HG03378 (cell line): Measurements from ENCODE around the gene CCNF.

ENCODE experiments used
- ATAC-seq: cut with Tn5 transposase; IDR thresholded peaks from one replicate; pipeline ENCODE4 v1.9.1; 2021; ENCODE audit warnings: mild to moderate bottlenecking, moderate library complexity; ENCODE audit not compliant: unreplicated experiment

Gene CCNF

GRCh38 chr16:2456551-2457153 lies 27.4 kb downstream of the CCNF start:
- ATAC-seq = no peak

DNA sequence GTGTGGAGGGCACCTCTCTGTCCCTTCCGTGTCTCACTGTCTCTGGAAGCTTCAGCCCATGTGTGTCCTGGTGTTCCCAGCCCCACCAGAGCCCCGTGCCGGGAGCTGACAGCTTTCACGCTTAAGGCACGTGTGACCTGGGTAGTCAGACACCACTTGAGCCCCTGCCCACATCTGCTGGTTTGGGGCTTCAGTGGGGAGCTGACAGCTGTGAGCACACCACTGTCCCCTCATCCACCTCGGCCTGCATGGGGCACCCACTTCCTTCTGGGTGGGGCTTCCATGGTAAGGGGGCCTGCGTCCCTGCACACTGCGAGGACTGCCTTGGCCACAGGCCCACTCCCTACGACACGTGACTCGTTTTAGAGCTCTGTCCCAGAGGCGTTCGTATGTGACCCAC lies 28.0 kb downstream of the CCNF start:
- ATAC-seq = no peak

GRCh38 chr16:2457946-2458345 lies 28.7 kb downstream of the CCNF start:
- no peak for ATAC-seq

GRCh38 chr16:2458887-2459646 lies 29.8 kb downstream of the CCNF start:
- ATAC-seq = no peak

- peak; percentile 69 for ATAC-seq
Observed at GRCh38 chr16:2459647-2460390, 30.6 kb downstream of the CCNF start, which contains the start of gene TEDC2. Gene TEDC2, plus strand, starts transcription at chr16:2460109. Its CDS starts 36 bp downstream, at chr16:2460145.

GRCh38 chr16:2460391-2460713 lies 31.1 kb downstream of the CCNF start:
- no peak for ATAC-seq

- no peak for ATAC-seq
Observed at GRCh38 chr16:2460916-2461315, 31.7 kb downstream of the CCNF start.

DNA sequence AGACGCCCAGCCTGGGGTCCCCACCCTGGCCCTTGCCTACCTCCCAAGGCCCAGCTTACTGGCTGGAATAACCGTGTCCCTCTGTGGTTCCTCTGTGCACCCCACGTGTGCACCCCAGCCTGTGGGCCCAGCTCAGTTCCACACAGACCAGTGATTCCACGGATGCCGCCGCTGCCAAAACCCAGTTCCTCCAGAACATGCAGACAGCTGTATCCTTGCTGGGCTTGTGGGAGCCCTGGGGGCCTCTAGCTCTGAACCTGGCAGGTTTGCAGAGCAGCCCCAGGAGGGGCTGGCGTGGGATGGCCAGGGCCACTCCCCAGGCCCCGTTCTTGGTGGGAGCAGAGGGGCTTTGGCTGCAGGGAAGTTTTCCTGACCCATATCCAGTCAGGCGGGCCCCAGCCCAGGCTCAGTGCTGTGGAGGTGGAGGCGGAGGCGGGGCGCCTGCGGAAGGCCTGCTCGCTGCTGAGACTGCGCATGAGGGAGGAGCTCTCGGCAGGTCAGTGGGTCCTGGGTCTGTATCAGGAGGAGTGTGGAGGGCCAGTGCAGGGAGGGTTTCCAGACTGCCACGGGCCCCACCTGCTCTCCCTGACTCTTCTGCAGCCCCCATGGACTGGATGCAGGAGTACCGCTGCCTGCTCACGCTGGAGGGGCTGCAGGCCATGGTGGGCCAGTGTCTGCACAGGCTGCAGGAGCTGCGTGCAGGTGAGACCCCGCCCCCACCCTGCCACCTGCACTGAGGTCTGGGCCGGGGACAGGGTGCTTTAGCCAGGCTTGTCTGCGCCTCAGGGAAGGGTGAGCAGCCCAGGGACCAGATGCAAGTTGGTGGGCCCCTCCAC lies 33.0 kb downstream of the CCNF start:
- no peak for ATAC-seq

DNA sequence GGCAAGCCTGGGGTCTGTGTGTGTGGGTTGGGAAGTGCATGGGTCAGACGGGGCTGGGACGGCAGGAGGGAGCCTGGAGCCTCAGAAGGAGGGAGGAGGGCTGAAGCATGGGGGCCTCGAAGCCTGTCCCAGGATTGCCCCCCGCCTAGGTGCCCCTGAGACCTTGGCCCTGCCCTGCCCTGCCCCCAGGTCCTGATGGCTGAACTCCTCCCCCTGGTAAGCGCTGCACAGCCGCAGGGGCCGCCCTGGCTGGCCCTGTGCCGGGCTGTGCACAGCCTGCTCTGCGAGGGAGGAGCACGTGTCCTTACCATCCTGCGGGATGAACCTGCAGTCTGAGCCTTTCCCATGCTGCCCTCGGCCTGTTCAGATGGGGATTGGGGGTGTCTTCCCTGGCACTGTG lies 35.1 kb downstream of the CCNF start:
- no peak for ATAC-seq

- no peak for ATAC-seq
Observed at GRCh38 chr16:2465653-2466415, 36.6 kb downstream of the CCNF start.

GRCh38 chr16:2466667-2467527 lies 37.6 kb downstream of the CCNF start:
- no peak for ATAC-seq

GRCh38 chr16:2467528-2468232 lies 38.4 kb downstream of the CCNF start:
- ATAC-seq = no peak

DNA sequence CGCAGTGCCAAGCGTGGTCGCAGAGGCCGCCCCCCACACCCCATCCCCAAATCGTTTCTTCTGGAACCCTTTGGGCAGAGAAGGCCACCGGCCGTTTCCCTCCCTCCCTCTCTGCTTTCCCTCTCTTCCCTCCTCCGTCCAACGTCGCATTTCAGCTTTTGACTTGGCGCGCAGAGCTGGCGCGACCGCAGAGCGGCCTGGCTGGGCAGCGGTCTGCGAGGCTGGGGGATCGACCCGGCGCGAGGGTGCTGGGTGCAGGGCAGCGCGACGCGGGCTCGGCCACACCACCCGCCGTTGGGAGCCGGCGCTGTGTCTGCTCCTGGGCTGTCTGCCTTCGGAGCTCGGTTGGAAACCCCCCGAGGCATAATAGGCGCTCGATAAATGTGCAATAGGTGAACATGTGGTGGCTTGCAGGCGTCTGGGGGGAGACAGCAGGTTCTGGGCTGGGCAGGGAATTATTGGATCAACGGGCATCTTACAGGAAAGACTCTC lies 39.0 kb downstream of the CCNF start:
- ATAC-seq = no peak

GRCh38 chr16:2468725-2469398 lies 39.6 kb downstream of the CCNF start:
- no peak for ATAC-seq

- no peak for ATAC-seq
Observed at GRCh38 chr16:2469399-2470233, 40.4 kb downstream of the CCNF start.

DNA sequence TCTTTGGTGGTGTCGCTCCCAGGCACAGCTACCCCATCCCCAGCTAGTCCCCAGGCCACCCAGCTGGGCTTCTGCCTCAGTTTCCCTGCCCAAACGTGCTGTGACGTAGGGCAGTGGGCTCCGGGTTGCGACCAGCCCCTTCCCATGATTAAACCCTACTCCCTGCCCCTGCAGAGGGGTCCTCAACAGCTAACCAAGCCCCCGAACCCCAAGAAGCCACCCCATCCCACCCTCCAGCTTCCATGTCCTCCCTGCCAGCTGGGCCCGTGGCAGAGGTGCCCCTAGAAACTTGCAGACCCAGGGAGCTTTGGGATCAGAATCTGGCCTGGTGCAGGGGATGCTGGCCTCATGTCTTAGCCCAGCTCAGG lies 41.0 kb downstream of the CCNF start:
- no peak for ATAC-seq

- ATAC-seq = no peak
Observed at GRCh38 chr16:2470603-2471015, 41.4 kb downstream of the CCNF start.
